Epithelial cell of proximal tubule (primary cell): ENCODE results near the gene SLC16A8. TPM values are rescaled to one million over a fixed set of nuclear protein-coding genes. Genes with fewer than 3 reads are reported as not detected.

Experiments used
- DNase-seq: peaks from one replicate; pipeline ENCODE4 v3.0.0-alpha.2; 2011; ENCODE audit warnings: low read depth
- H3K4me3 ChIP-seq: 2 replicates; pipeline ENCODE4 v1.5.1; 2011; ENCODE audit warnings: low read depth, mild to moderate bottlenecking, low read length
- total RNA-seq: library from RNA; depleted of rRNA; stranded (reverse); fragments of >200 nt; gene quantifications from 2 replicates; pipeline ENCODE4 v1.2.3, GENCODE V29; 2015
- TF ChIP-seq, protein P1 (sequence below): conservative IDR thresholded peaks from 2 replicates; pipeline ENCODE4 v1.5.1; 2012; ENCODE audit warnings: low read depth, mild to moderate bottlenecking, low read length

SLC16A8 gene
- total RNA-seq, 1 donor from 2014 or later = 0.06 TPM

DNA sequence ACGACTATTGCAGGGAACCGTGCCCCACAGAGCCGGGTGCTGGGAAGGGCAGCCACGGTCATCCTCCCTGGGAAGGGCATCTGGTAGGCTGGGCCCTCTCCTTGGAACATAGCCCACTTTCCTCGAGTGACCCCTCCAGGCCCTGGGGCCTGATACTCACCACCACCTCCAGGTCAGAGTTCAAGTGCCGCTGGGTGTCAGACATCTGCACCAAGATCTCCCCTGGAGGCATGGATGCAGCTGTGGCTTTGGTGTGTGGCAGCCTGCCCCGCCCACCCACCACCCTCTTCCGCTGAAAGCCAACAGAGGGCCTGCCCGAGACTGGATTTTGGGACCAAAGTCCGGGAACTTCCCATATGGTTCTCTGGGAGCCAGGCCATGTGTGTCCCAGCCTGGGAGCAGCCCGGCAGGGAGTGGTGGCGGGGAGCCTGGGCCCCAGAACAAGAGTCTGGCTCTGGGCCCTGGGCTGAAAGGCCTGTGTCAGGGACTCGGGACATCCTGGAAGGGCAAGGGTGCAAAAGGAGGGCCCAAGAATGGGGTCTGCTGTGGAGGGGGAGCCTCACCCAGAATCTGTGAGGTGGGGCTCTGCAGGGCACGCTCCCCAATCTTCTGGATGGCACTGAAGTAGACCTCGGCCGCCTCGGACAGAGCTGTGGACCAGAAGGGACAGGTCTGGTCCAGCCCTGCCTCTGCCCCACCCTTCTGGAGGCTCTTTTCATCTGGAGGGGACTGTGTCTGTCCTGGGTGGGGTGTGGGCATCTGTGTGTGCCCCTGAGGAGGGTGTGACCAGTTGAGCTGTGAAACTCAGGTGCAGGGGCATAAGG lies 23.9 kb upstream of the SLC16A8 start:
- no peak overlapping the region for H3K4me3 ChIP-seq
- TF ChIP-seq, protein P1, sequence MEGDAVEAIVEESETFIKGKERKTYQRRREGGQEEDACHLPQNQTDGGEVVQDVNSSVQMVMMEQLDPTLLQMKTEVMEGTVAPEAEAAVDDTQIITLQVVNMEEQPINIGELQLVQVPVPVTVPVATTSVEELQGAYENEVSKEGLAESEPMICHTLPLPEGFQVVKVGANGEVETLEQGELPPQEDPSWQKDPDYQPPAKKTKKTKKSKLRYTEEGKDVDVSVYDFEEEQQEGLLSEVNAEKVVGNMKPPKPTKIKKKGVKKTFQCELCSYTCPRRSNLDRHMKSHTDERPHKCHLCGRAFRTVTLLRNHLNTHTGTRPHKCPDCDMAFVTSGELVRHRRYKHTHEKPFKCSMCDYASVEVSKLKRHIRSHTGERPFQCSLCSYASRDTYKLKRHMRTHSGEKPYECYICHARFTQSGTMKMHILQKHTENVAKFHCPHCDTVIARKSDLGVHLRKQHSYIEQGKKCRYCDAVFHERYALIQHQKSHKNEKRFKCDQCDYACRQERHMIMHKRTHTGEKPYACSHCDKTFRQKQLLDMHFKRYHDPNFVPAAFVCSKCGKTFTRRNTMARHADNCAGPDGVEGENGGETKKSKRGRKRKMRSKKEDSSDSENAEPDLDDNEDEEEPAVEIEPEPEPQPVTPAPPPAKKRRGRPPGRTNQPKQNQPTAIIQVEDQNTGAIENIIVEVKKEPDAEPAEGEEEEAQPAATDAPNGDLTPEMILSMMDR = no peak
- DNase-seq = no peak

DNA sequence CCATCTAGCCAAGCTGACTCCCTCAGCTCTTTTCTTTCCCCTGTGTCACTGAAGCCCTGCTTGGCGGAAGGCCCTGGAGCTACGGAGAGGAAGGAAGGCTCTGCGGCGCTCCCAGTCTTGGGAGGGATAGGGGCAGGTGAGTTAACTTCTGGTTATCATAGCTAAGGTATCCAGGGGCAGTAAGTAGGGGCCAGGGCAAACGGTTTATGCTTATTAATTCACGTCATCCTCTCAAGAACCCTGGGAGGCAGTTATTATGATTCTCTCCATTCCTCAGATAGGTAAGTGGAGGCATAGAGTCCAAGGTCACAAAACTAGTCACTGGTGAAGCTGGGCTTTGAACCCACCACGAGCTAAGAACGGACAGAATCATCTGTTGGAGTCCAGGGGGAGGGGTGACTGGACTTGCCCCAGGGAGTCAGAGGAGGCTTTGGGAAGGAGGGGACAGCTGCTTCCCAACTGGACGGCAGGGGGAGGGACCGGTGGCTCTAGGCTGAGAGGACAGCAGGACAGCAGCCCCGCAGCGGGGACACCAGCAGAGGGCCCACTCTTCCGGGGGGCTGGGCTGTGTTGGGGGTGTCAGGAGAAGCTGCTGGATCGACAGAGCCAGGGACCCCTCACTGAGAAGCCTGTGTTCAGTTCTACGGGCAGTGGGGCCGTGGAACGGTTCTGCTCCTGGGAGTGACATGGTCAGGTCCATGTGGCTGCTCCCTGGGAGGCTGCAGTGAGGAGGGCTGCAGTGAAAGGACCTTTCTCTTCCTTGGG lies 23.0 kb upstream of the SLC16A8 start:
- DNase-seq = no peak
- TF ChIP-seq, protein P1 = no peak
- no peak overlapping the region for H3K4me3 ChIP-seq

DNA sequence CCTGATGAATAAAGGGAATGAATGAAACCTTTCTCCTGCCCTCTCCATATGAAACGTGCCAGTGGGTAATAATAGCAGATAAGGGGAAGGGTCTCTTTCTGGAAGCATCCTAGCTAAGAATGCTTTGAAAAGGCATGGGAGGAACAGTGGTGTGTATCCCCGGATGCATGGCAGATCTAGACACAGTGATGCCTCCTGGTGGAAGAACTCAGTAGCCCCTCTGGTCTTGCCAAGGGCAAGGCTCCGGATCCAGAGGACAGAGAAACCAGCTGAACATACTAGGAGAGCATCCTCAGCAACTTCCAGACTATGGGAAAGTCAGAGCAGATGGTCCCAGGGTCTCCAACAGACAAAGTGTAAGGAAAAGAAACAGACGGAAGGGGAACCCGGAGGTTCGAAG lies 20.1 kb upstream of the SLC16A8 start:
- no peak overlapping the region for H3K4me3 ChIP-seq
- TF ChIP-seq, protein P1 = peak; percentile 59
- no peak for DNase-seq

DNA sequence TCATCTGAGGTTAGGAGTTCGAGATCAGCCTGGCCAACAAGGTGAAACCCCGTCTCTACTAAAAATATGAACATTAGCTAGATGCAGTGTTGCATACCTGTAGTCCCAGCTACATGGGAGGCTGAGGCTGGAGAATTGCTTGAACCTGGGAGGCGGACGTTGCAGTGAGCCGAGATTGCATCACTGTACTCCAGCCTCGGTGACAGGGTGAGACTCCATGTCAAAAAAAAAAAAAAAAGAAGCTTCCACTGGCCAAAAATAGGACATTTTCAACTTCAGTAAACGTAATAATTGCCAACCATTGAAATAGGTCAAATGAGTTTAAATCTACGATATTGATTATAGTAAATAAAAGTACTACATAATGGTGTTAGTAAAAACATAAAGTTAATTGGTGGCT lies 19.7 kb upstream of the SLC16A8 start:
- TF ChIP-seq, protein P1 = no peak
- no peak overlapping the region for H3K4me3 ChIP-seq
- no peak for DNase-seq

DNA sequence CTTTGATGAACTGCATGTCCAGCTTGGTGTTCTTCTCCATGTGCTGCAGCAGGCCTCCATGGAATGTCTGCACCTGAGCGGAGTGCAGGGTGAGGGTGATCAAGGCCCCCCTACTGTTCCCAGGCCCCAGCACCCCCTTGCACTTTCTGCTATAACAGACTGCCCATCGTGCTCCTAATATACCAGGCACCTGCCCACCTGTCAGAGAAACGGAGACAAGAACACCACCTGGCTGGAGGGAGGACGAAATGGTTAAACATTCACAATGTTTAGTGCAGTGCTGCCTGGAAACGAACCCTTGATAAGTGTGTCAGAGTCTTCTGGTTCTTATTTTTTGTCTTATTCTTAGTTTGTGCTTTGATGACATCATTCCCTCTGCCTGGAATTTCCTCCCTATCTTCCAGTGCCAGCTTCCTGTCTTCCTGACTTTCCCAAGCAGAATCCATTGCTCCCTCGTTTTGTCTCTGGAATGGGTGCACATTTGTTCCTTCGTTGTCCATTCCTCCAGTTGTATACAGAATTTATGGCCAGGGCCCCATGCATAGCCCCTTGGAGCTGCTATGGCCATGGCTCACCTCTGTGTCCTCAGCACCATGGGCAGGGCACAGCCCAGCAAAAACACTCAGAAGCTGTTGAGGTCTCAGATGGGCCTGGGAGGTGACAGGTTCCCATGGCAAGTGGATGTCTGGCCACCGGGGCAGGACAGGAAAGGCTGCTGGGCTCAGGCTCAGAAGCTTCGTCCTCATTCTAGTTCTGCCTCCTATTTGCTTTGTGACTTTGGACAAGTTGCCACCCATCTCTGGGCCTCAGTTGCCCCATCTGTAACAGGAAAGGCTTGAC lies 14.6 kb upstream of the SLC16A8 start:
- no peak for DNase-seq
- TF ChIP-seq, protein P1 = no peak
- no peak overlapping the region for H3K4me3 ChIP-seq

DNA sequence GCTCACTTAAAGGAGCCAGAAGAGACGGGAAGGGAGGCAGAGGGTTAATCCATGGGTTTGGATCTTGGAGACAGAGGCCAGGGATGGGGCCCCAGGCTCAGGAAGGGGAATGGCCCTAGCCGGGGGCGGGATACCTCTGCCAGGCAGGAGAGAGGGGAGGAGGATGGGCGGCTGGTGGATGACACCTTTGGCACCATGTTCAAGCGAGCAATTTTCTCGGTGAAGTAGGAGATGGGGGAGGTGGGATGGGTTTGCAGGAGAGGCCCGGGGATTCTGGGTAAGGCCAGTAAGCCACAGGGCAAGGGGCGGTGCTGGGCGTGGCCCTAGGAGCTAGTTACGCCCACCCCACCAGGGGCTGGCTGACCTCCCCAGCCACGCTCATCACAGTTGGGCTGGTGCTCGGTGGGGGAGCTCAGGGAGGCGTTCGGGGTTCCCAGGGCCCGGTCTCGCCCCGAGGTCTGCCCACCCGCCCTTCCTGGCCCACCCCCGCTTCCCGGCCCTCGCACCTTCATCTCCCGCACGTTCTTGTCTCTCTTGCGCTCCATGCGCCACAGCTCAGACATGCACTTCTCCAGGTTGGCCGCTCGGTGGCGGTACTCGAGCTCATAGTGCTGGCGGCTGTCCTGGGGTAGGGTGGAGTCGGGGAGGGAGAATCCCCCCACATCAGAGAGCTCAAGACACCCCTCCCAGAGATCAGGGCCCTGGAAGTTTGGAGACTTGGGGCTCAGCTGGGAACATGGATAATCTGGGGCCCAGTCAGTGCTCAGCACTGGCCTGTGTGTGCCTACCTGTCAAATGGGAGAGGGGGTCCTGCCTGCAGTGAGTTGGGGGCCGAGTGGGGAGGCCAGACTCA lies 13.8 kb upstream of the SLC16A8 start:
- TF ChIP-seq, protein P1 = peak; percentile 8
- no peak for DNase-seq
- H3K4me3 ChIP-seq = no peak overlapping the region
